Cardiac muscle cell (in vitro differentiated cells and primary cell): ENCODE measurements around the gene ANGPTL4. TPM values are rescaled to one million over a fixed set of nuclear protein-coding genes. Genes with fewer than 3 reads are reported as not detected.
A peak's percentile ranks its signal among the peaks of the same experiment; 100 is the strongest.
"Not testable (repeated sequence)": the region's sequence is repeated elsewhere in the genome, so short reads cannot be mapped to it uniquely, and the experiment has no call there.

Experiments
- DNase-seq, 2 donors: peaks; one replicate each; pipeline versions ENCODE4 v3.0.0 to v3.0.0-alpha.2; 2010 to 2017; ENCODE audit warnings: low read depth in 1 of 2, low spot score in 1 of 2
- H3K27ac ChIP-seq: fragments of 200-600 bp; sonication (generic); 2 replicates; pipeline ENCODE4 v1.5.1; 2016
- H3K27me3 ChIP-seq: fragments of 200-600 bp; sonication (generic); 2 replicates; pipeline ENCODE4 v1.6.0; 2016; ENCODE audit warnings: control low read depth
- H3K36me3 ChIP-seq: fragments of 200-600 bp; sonication (generic); 2 replicates; pipeline ENCODE4 v1.5.1; 2016; ENCODE audit warnings: control low read depth
- H3K4me1 ChIP-seq: fragments of 200-600 bp; sonication (generic); 2 replicates; pipeline ENCODE4 v1.8.1; 2017; ENCODE audit warnings: low read depth, mild to moderate bottlenecking, mixed run types
- H3K4me3 ChIP-seq: fragments of 200-600 bp; sonication (generic); 2 replicates; pipeline ENCODE4 v1.5.1; 2016; ENCODE audit warnings: mild to moderate bottlenecking
- H3K9me3 ChIP-seq: fragments of 200-600 bp; sonication (generic); 2 replicates; pipeline ENCODE4 v1.5.1; 2017; ENCODE audit warnings: low read depth, mild to moderate bottlenecking, control low read depth
- CTCF ChIP-seq: IDR thresholded peaks from 2 replicates; pipeline ENCODE4 v1.5.1; 2012; ENCODE audit warnings: low read depth, mild to moderate bottlenecking, low read length
- polyA plus RNA-seq: library from polyadenylated mRNA; unstranded; fragments of >200 nt; fragmentation: Nextera tagmentation; extraction: Ambion mirVana; gene quantifications from 2 replicates; pipeline ENCODE4 v1.2.1, GENCODE V29; 2016
- total RNA-seq: library from RNA; depleted of rRNA; stranded (reverse); fragments of >200 nt; gene quantifications from 2 replicates; pipeline ENCODE4 v1.2.3, GENCODE V29; 2016

ANGPTL4 gene
- total and polyA plus RNA-seq, 2 experiments from 2014 or later: 3.2 to 6.0 TPM

DNA sequence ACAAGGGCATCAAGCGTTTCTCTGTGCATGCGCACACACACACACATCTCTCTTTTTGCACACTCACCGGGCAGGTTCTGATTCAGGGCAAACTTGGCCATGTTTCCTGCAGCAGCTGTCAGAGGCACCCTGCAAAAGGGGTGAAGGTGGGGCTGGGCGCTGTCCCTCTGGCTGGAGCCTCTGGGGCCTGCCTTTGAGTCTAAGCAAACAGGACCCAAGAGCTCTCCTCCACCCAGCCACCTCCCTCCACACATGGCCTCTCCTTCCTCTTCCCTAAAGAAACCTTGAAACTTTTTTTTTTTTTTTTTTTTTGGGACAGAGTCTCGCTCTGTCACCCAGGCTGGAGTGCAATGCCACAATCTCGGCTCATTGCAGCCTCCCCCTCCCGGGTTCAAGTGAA is 26.2 kb upstream of the ANGPTL4 start:
- H3K27ac ChIP-seq: no peak overlapping the region
- H3K4me1 ChIP-seq: no peaks in the 10 kb centered on the region
- H3K27me3 ChIP-seq: peaks cover 48% of the 10 kb centered on the region
- no peaks in the 10 kb centered on the region for H3K9me3 ChIP-seq
- H3K4me3 ChIP-seq: no peak overlapping the region
- no peaks in the 10 kb centered on the region for H3K36me3 ChIP-seq
- DNase-seq: no peak
- no peak for TF ChIP-seq CTCF

DNA sequence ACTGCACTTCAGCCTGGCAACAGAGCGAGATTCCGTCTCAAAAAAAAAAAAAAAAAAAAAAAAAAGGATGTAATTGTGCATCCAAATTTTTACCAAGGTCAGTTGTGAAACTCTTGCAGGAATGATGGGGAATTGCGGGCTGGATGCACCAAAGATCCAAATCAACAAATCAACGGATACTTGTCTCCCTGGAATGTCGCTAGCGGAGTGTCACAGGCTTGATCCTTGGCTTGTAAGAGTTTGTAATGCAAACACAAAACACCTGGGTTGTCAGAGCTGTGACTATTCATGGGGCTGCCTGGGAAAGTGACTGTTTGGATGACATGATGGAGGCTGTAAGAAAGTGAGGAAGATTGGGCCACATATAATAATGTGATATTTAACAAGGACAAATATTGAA is 25.1 kb upstream of the ANGPTL4 start:
- no peak for TF ChIP-seq CTCF
- H3K27ac ChIP-seq: no peak overlapping the region
- H3K36me3 ChIP-seq: no peaks in the 10 kb centered on the region
- no peaks in the 10 kb centered on the region for H3K9me3 ChIP-seq
- no peaks in the 10 kb centered on the region for H3K4me1 ChIP-seq
- H3K4me3 ChIP-seq: no peak overlapping the region
- peaks cover 39% of the 10 kb centered on the region for H3K27me3 ChIP-seq
- DNase-seq: no peak

DNA sequence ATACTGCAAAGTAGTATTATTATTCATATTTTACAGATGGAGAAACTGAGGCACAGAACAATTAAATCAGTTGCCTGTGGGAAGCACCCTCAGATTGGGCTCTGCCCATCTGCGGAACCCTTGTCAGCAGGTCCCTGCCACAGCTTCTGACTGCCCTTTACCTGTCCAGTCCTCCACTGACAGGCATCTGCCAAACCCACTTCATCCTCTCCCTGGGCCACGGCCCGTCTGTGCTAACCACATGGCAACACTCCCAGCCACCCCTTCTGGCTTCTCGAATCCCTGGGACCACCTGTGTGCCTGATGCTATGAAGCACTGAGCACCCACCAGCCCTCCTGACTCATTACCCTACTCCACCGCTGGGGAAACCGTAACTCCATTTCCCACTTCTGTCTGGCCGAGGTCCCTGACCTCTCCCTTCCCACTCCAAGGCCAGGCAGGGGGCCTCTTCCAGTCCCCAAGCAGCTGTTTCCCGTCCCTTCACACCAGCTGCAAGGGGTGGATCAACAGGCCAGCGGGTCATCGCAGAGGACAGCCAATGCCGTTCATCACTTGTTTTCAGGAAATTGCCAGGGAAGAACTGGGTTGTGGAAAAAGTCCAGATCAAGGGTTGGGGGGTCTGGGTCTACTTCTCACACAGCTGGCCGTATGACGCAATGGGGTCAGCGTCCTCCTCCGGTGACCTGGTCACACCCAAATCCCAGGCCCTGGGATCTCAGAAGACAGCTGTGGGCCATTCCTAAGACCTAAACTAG is 23.4 kb upstream of the ANGPTL4 start:
- H3K27ac ChIP-seq: no peak overlapping the region
- H3K36me3 ChIP-seq: no peaks in the 10 kb centered on the region
- DNase-seq: peak in 1 of 2 donors; percentile 49
- peak; percentile 28 for TF ChIP-seq CTCF
- no peak overlapping the region for H3K4me3 ChIP-seq
- H3K4me1 ChIP-seq: no peaks in the 10 kb centered on the region
- H3K9me3 ChIP-seq: no peaks in the 10 kb centered on the region
- peaks cover 22% of the 10 kb centered on the region for H3K27me3 ChIP-seq

- H3K36me3 ChIP-seq, H3K27ac ChIP-seq, H3K4me3 ChIP-seq, H3K4me1 ChIP-seq, DNase-seq, H3K9me3 ChIP-seq: not testable (repeated sequence)
- H3K27me3 ChIP-seq: peaks cover 13% of the 10 kb centered on the region
These were observed 22.5 kb upstream of the ANGPTL4 start for GRCh38 chr19:8341504-8341903.

GRCh38 chr19:8342316-8342683 is 21.7 kb upstream of the ANGPTL4 start:
- Histone ChIP-seq H3K36me3 (no peaks in the 10 kb centered on the region), H3K4me1 (no peaks in the 10 kb centered on the region), H3K9me3 (no peaks in the 10 kb centered on the region), H3K4me3 (no peak overlapping the region), H3K27me3 (peaks cover 9% of the 10 kb centered on the region), H3K27ac (no peak overlapping the region)
- no peak for TF ChIP-seq CTCF
- DNase-seq: no peak

DNA sequence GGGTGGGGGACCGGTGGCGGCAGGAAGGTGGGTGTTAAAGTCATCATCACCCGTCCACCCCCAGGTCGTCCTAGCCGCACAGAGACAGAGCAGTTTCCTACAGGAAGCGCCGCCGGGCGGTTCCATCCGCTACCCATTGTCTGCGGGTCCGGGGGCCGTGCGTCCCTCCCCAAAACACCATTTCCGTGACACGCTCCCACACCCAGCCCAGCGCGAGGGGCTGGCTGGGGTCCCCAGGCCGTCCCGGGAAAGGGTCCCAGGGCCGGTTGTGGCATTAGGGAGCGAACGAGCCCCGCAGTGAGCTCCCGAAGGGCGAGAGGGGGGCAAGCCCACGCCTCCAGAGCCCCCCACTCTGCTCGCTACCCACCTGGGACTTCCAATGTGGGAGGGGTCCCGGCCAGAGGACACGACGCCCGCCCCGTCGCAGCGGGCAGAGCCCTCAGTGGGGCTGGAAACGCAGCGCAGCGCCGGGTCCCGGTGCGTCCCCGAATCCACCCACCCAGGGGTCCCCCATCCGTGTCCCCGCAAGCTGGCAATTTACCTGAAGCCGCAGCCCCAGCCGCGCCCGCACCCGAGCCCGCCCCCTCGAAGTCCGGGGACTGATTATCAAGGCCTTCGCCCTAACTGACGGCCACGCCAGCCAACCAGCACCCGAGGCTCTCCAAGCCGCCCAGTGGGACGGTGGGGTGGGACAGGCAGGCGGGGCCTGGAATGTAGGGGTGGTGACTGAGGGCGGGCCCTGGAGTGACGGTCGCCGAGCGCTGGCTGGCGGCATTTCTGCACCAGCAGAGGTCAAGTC is 21.1 kb upstream of the ANGPTL4 start, which contains the start of gene KANK3:
TSS of gene KANK3 (minus strand) at position 579 of the 799 bp plus-strand sequence. CDS start 5,434 bp downstream, outside the sequence.
- H3K9me3 ChIP-seq: no peaks in the 10 kb centered on the region
- H3K36me3 ChIP-seq: no peaks in the 10 kb centered on the region
- no peak within 1 kb of the TSS for H3K27ac ChIP-seq
- H3K4me3 ChIP-seq: peak within 1 kb of the TSS; percentile 36
- DNase-seq: peak; percentile 95 to 97
- peaks cover 9% of the 10 kb centered on the region for H3K27me3 ChIP-seq
- no peaks in the 10 kb centered on the region for H3K4me1 ChIP-seq
- TF ChIP-seq CTCF: no peak
